Fibroblast of lung (primary cell): ENCODE results near the gene VASN. TPM values are rescaled to one million over a fixed set of nuclear protein-coding genes. Genes with fewer than 3 reads are reported as not detected.

ENCODE experiments used
- DNase-seq, 2 donors: peaks; one replicate each; pipeline versions ENCODE4 v3.0.0 to v3.0.0-alpha.2; 2010; ENCODE audit warnings: low read depth in 2 of 2
- H2AFZ ChIP-seq: 2 replicates; pipeline ENCODE4 v1.5.1; 2012; ENCODE audit warnings: low read length, control low read depth, inconsistent platforms
- H3K27ac ChIP-seq: 2 replicates; pipeline ENCODE4 v1.5.1; 2011; ENCODE audit warnings: low read length, control low read depth; ENCODE audit not compliant: insufficient read depth
- H3K27me3 ChIP-seq: 2 replicates; pipeline ENCODE4 v1.5.1; 2011; ENCODE audit warnings: mild to moderate bottlenecking, low read length; ENCODE audit not compliant: control insufficient read depth, insufficient read depth
- H3K36me3 ChIP-seq: 2 replicates; pipeline ENCODE4 v1.5.1; 2011; ENCODE audit warnings: low read length; ENCODE audit not compliant: control insufficient read depth, insufficient read depth
- H3K4me1 ChIP-seq: 2 replicates; pipeline ENCODE4 v1.5.1; 2011; ENCODE audit warnings: low read length; ENCODE audit not compliant: control insufficient read depth, insufficient read depth; ENCODE audit errors: extremely low read depth
- H3K4me2 ChIP-seq: 2 replicates; pipeline ENCODE4 v1.5.1; 2011; ENCODE audit warnings: low read length, control low read depth; ENCODE audit not compliant: insufficient read depth; ENCODE audit errors: extremely low read depth
- H3K4me3 ChIP-seq, 4 experiments: fragments of 200-600 bp in 1 of 4; sonication (generic) in 1 of 4; replicated peaks in 1 of 4; 2 replicates each; pipeline ENCODE4 v1.5.1; 2011 to 2016; ENCODE audit warnings: low read length in 4 of 4, low read depth in 3 of 4, mild to moderate bottlenecking in 3 of 4, control low read depth in 2 of 4, inconsistent platforms in 1 of 4, mixed read lengths in 1 of 4; ENCODE audit not compliant: insufficient read depth in 1 of 4; ENCODE audit errors: control extremely low read depth in 1 of 4
- H3K79me2 ChIP-seq: 2 replicates; pipeline ENCODE4 v1.5.1; 2012; ENCODE audit warnings: mild to moderate bottlenecking, low read length, inconsistent platforms; ENCODE audit not compliant: control insufficient read depth, insufficient read depth
- H3K9ac ChIP-seq: 2 replicates; pipeline ENCODE4 v1.5.1; 2011; ENCODE audit warnings: mild to moderate bottlenecking, low read length, control low read depth; ENCODE audit not compliant: insufficient read depth
- H3K9me3 ChIP-seq: 2 replicates; pipeline ENCODE4 v1.5.1; 2012; ENCODE audit warnings: low read depth, low read length; ENCODE audit not compliant: control insufficient read depth, insufficient read depth
- H4K20me1 ChIP-seq: 2 replicates; pipeline ENCODE4 v1.5.1; 2011; ENCODE audit warnings: low read length; ENCODE audit not compliant: control insufficient read depth, insufficient read depth; ENCODE audit errors: extremely low read depth
- CTCF ChIP-seq, 2 donors: IDR thresholded peaks in 1 of 2; conservative IDR thresholded peaks in 1 of 2; 1 replicate in 1 of 2; 2 replicates in 1 of 2; pipeline ENCODE4 v1.5.1; 2011 to 2012; ENCODE audit warnings: low read length in 2 of 2, control low read depth in 1 of 2, inconsistent platforms in 1 of 2, low read depth in 1 of 2, mild to moderate bottlenecking in 1 of 2
- EZH2 ChIP-seq: IDR thresholded peaks from 2 replicates; pipeline ENCODE4 v1.5.1; 2012; ENCODE audit warnings: low read length, control low read depth, mild to moderate bottlenecking; ENCODE audit errors: missing control alignments
- polyA plus RNA-seq, 2 donors: library from polyadenylated mRNA; depleted of rRNA in 1 of 2; stranded (reverse) in 1 of 2; unstranded in 1 of 2; fragments of >200 nt; gene quantifications; 2 replicates each; pipeline ENCODE4 v1.2.1, GENCODE V29; 2011 to 2012; ENCODE audit warnings: missing spikeins in 1 of 2
- total RNA-seq: library from RNA; depleted of rRNA; stranded (reverse); fragments of >200 nt; gene quantifications from 2 replicates; pipeline ENCODE4 v1.2.1, GENCODE V29; 2014

Gene VASN
- total and polyA plus RNA-seq, 2 donors (not counting 1 experiment from before 2014, with no cell fraction given) = 61.9 to 79.4 TPM

GRCh38 chr16:4328782-4329775 is 42.6 kb upstream of the VASN start:
- H2AFZ ChIP-seq = no peak overlapping the region
- H3K27ac ChIP-seq = peak overlapping the region; percentile 73
- no peak for DNase-seq
- peaks cover 28% of the 10 kb centered on the region for H3K4me1 ChIP-seq
- TF ChIP-seq EZH2 (no peak), CTCF (conservative IDR thresholded peaks at IDR 0.05 in 1 of 2, IDR thresholded peaks at IDR 0.05 in 1 of 2; ENCODE audit: low read depth in 1 of 2, low read length in 2 of 2) (no peak)
- H4K20me1 ChIP-seq = no peaks in the 10 kb centered on the region
- H3K27me3 ChIP-seq = no peaks in the 10 kb centered on the region
- H3K4me2 ChIP-seq = peak overlapping the region; percentile 58
- peak overlapping the region in 1 of 4 experiments; percentile 51 for H3K4me3 ChIP-seq
- H3K79me2 ChIP-seq = peaks cover 74% of the 10 kb centered on the region
- H3K36me3 ChIP-seq = peaks cover 9% of the 10 kb centered on the region
- no peaks in the 10 kb centered on the region for H3K9me3 ChIP-seq
- H3K9ac ChIP-seq = peak overlapping the region; percentile 23

- H4K20me1 ChIP-seq = no peaks in the 10 kb centered on the region
- peaks cover 19% of the 10 kb centered on the region for H3K4me1 ChIP-seq
- no peak overlapping the region for H3K9ac ChIP-seq
- no peaks in the 10 kb centered on the region for H3K9me3 ChIP-seq
- no peak overlapping the region for H3K4me3 ChIP-seq
- H3K79me2 ChIP-seq = peaks cover 65% of the 10 kb centered on the region
- no peak overlapping the region for H3K27ac ChIP-seq
- no peak overlapping the region for H2AFZ ChIP-seq
- H3K36me3 ChIP-seq = peaks cover 15% of the 10 kb centered on the region
- DNase-seq = peak; percentile 40 to 76
- TF ChIP-seq EZH2 (no peak), CTCF (conservative IDR thresholded peaks at IDR 0.05 in 1 of 2, IDR thresholded peaks at IDR 0.05 in 1 of 2; ENCODE audit: low read depth in 1 of 2, low read length in 2 of 2) (peak; percentile 97)
- peak overlapping the region; percentile 8 for H3K4me2 ChIP-seq
- H3K27me3 ChIP-seq = no peaks in the 10 kb centered on the region
Observed at GRCh38 chr16:4330277-4330874, 41.3 kb upstream of the VASN start.

- H3K9ac ChIP-seq = no peak overlapping the region
- no peak for DNase-seq
- no peak overlapping the region for H3K4me3 ChIP-seq
- H3K36me3 ChIP-seq = peaks cover 20% of the 10 kb centered on the region
- H3K79me2 ChIP-seq = peaks cover 53% of the 10 kb centered on the region
- no peak overlapping the region for H2AFZ ChIP-seq
- peaks cover 18% of the 10 kb centered on the region for H3K4me1 ChIP-seq
- TF ChIP-seq EZH2 (no peak), CTCF (conservative IDR thresholded peaks at IDR 0.05 in 1 of 2, IDR thresholded peaks at IDR 0.05 in 1 of 2; ENCODE audit: low read depth in 1 of 2, low read length in 2 of 2) (no peak)
- no peaks in the 10 kb centered on the region for H4K20me1 ChIP-seq
- no peak overlapping the region for H3K27ac ChIP-seq
- H3K27me3 ChIP-seq = no peaks in the 10 kb centered on the region
- H3K9me3 ChIP-seq = no peaks in the 10 kb centered on the region
- no peak overlapping the region for H3K4me2 ChIP-seq
Observed at GRCh38 chr16:4332083-4332482, 39.6 kb upstream of the VASN start.
